Psoas muscle (tissue), 8 donors: ENCODE measurements around the gene UQCRHL. TPM values are rescaled to one million over a fixed set of nuclear protein-coding genes. Genes with fewer than 3 reads are reported as not detected.
"Not testable (repeated sequence)": the region's sequence is repeated elsewhere in the genome, so short reads cannot be mapped to it uniquely, and the experiment has no call there.

Source experiments
- ATAC-seq, 4 donors: fragments of 200-7000 bp; cut with Tn5 transposase; one replicate each; pipeline ENCODE4 v1.9.1; 2020; ENCODE audit warnings: moderate library complexity in 3 of 4, mild to moderate bottlenecking in 2 of 4
- DNase-seq, 2 donors: peaks; one replicate each; pipeline ENCODE4 v3.0.0-alpha.2; 2020
- H3K27ac ChIP-seq: fragments of 200-600 bp; one replicate; pipeline ENCODE4 v1.8.0; 2022
- H3K27me3 ChIP-seq, 3 donors: fragments of 200-600 bp in 1 of 3; one replicate each; pipeline versions ENCODE4 v1.6.1 to v1.8.0; 2013 to 2022; ENCODE audit warnings: low read length in 2 of 3, mild to moderate bottlenecking in 2 of 3, moderate library complexity in 1 of 3; ENCODE audit not compliant: insufficient read depth in 3 of 3
- H3K36me3 ChIP-seq, 2 donors: fragments of 200-600 bp in 1 of 2; one replicate each; pipeline versions ENCODE4 v1.6.1 to v1.8.0; 2013 to 2022; ENCODE audit warnings: low read depth in 1 of 2, mild to moderate bottlenecking in 1 of 2, moderate library complexity in 1 of 2; ENCODE audit not compliant: insufficient read depth in 1 of 2
- H3K4me1 ChIP-seq: fragments of 200-600 bp; one replicate; pipeline ENCODE4 v1.8.0; 2022
- H3K4me3 ChIP-seq: fragments of 200-600 bp; one replicate; pipeline ENCODE4 v1.8.0; 2022; ENCODE audit warnings: mild to moderate bottlenecking
- H3K9me3 ChIP-seq: fragments of 200-600 bp; one replicate; pipeline ENCODE4 v1.8.0; 2022
- WGBS, 3 donors: extraction: QIAGEN DNeasy Blood & Tissue Kit; methylation state at CpG; one replicate each; pipeline versions ENCODE4 v1.1.6 to v1.1.7; 2013; 5-methylcytosine and 5-hydroxymethylcytosine counted together
- intact Hi-C, 2 donors: fragments of 100-400 bp; cut with DNase I; formaldehyde crosslinking; loops; one replicate each; pipeline versions ENCODE4 v1.11.0 to v1.14.2; 2022
- polyA plus RNA-seq, 3 donors: library from polyadenylated mRNA; stranded (reverse); fragments of 200-250 nt; gene quantifications; one replicate each; pipeline ENCODE4 v1.2.3, GENCODE V29; 2013
- total RNA-seq, 4 donors: library from RNA; stranded (reverse); fragmentation: NEBNext Ultra II Directional in 2 of 4; extraction: Animal tissue kit (Norgen Biotek cat#: 25700) in 2 of 4; gene quantifications; one replicate each; pipeline versions ENCODE4 v1.2.1 to v1.2.4, GENCODE V29; 2021 to 2023
- TF ChIP-seq, protein P1 (sequence below): fragments of 200-600 bp; IDR thresholded peaks from one replicate; pipeline ENCODE4 v1.8.0; 2022; ENCODE audit warnings: antibody characterized with exemption
- donor health status: healthy with polysubstance abuse.
- donor health status: DM: no; HTN: no; CAD: no; lungs with moderate emphysema.
- donor health status: Bipolar disorder and iron deficiency.
- donor health status: healthy.
- donor health status: DM: yes; HTN: yes; CAD: no.
- donor health status: DM: no; HTN: no; CAD: no.
- donor health status: DM: no; HTN: no; CAD: no.
- donor health status: DM: yes; HTN: yes; CAD: no.

The UQCRHL gene
- total and polyA plus RNA-seq, 7 donors, result 0.97 to 7.1 (median 2.8) TPM

DNA sequence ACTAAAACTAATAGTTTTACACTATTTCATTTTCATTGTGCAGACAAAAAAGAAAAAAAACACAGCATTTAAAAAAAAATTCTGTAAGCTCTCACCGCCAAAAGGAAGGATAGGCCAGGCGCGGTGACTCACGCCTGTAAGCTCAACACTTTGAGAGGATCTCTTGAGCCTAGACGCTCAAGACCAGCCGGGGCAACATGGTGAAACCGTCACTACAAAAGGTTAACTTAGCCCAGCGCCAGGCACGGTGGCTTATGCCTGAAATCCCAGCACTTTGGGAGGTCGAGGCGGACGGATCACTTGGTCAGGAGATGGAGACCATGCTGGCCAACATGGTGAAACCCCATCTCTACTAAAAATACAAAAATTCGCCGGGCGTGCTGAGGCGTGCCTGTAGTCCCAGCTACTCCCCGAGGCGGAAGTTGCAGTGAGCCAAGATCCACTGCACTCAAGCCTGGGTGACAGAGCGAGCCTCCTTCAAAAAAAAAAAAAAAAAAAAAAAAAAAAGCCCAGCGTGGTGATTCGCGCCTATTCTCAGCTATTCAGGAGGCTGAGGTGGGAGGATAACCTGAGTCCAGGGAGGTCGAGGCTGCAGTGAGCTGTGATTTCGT lies 25.7 kb upstream of the UQCRHL start:
- ATAC-seq (peak; percentile 5 to 23 (median 12)), DNase-seq (peak; percentile 65 to 77)
- Histone ChIP-seq H3K27ac (peak overlapping the region; percentile 100), H3K27me3 (no peaks in the 10 kb centered on the region), H3K36me3 (no peaks in the 10 kb centered on the region), H3K9me3 (no peaks in the 10 kb centered on the region), H3K4me3 (peak overlapping the region; percentile 92), H3K4me1 (peaks cover 11% of the 10 kb centered on the region)
- intact Hi-C loops, result loop anchor here in 1 of 2 donors (5.0 kb wide), 2 partner anchors 54 to 69 kb away; no protein-coding TSS in a partner anchor
- TF ChIP-seq, protein P1, sequence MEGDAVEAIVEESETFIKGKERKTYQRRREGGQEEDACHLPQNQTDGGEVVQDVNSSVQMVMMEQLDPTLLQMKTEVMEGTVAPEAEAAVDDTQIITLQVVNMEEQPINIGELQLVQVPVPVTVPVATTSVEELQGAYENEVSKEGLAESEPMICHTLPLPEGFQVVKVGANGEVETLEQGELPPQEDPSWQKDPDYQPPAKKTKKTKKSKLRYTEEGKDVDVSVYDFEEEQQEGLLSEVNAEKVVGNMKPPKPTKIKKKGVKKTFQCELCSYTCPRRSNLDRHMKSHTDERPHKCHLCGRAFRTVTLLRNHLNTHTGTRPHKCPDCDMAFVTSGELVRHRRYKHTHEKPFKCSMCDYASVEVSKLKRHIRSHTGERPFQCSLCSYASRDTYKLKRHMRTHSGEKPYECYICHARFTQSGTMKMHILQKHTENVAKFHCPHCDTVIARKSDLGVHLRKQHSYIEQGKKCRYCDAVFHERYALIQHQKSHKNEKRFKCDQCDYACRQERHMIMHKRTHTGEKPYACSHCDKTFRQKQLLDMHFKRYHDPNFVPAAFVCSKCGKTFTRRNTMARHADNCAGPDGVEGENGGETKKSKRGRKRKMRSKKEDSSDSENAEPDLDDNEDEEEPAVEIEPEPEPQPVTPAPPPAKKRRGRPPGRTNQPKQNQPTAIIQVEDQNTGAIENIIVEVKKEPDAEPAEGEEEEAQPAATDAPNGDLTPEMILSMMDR, result no peak
- WGBS, 3 donors, result 16 to 49% (median 34%) methylated on average over 24 of the region's 24 CpGs

- H3K4me3 ChIP-seq, result no peak overlapping the region
- peaks cover 19% of the 10 kb centered on the region for H3K4me1 ChIP-seq
- H3K27ac ChIP-seq, result peak overlapping the region; percentile 100
- WGBS, 3 donors, result 74 to 82% (median 79%) methylated on average over 1 of the region's 1 CpG
- DNase-seq, result no peak
- no peaks in the 10 kb centered on the region for H3K9me3 ChIP-seq
- intact Hi-C loops, result loop anchor here in 1 of 2 donors (5.0 kb wide), 2 partner anchors 57 to 72 kb away; no protein-coding TSS in a partner anchor
- no peak for ATAC-seq
- no peaks in the 10 kb centered on the region for H3K27me3 ChIP-seq
- TF ChIP-seq, protein P1, result no peak
- no peaks in the 10 kb centered on the region for H3K36me3 ChIP-seq
Observed at GRCh38 chr1:15830258-15830657, 22.8 kb upstream of the UQCRHL start.

DNA sequence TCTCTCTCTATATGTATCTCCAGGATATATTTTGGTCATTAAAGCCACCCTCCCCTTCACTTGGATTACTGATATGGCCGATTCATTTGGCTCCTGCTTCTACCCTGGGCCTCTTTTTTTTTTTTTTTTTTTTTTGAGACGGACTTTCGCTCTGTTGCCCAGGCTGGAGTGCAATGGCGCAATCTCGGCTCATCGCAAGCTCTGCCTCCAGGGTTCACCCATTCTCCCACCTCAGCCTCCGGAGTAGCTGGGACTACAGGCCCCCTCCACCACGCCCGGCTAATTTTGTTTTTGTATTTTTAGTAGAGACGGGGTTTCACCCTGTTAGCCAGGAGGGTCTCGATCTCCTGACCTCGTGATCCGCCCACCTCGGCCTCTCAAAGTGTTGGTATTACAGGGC lies 21.5 kb upstream of the UQCRHL start:
- intact Hi-C loops, H3K4me3 ChIP-seq, H3K27me3 ChIP-seq, ATAC-seq, H3K9me3 ChIP-seq, DNase-seq, H3K36me3 ChIP-seq: not testable (repeated sequence)
- Histone ChIP-seq H3K27ac (peak overlapping the region; percentile 12), H3K4me1 (peaks cover 19% of the 10 kb centered on the region)
- 84 to 93% (median 90%) methylated on average over 14 of the region's 14 CpGs for WGBS, 3 donors

- H3K4me1 ChIP-seq, result peaks cover 11% of the 10 kb centered on the region
- DNase-seq, ATAC-seq, H3K4me3 ChIP-seq, intact Hi-C loops, H3K27me3 ChIP-seq, H3K27ac ChIP-seq, H3K9me3 ChIP-seq, H3K36me3 ChIP-seq: not testable (repeated sequence)
- 94 to 96% (median 94%) methylated on average over 15 of the region's 15 CpGs for WGBS, 3 donors
Observed at GRCh38 chr1:15827567-15827966, 20.1 kb upstream of the UQCRHL start.

GRCh38 chr1:15826810-15827507 lies 19.5 kb upstream of the UQCRHL start:
- Histone ChIP-seq H3K27me3 (no peaks in the 10 kb centered on the region), H3K27ac (peak overlapping the region; percentile 58), H3K36me3 (no peaks in the 10 kb centered on the region), H3K4me1 (peaks cover 8% of the 10 kb centered on the region), H3K9me3 (no peaks in the 10 kb centered on the region), H3K4me3 (no peak overlapping the region)
- TF ChIP-seq, protein P1, result no peak
- DNase-seq, result no peak
- ATAC-seq, result peak in 2 of 4 donors; percentile 9 to 57
- intact Hi-C loops, result no loop called here
- WGBS, 3 donors, result 61 to 90% (median 73%) methylated on average over 6 of the region's 6 CpGs
